HepG2 (cell line): ENCODE measurements around the gene HINFP. TPM values are rescaled to one million over a fixed set of nuclear protein-coding genes. Genes with fewer than 3 reads are reported as not detected.

Source experiments
- ATAC-seq: fragments of 200-7000 bp; cut with Tn5 transposase; 3 replicates; pipeline ENCODE4 v1.9.1; 2020; ENCODE audit warnings: mild to moderate bottlenecking, moderate library complexity
- BruUV-seq: library from RNA; stranded (reverse); fragments of 400-500 nt; replicated peaks from 2 replicates; lab custom pipeline; 2021; lab: Mats Ljungman, UMichigan
- CTCF ChIA-PET: fragments of 300-600 bp; formaldehyde crosslinking; extraction: SDS; loops from one replicate; lab custom pipeline; 2021; ENCODE audit warnings: low total read pairs, inconsistent platforms, low intra/inter-chr PET ratio; lab: Yijun Ruan, JAX
- POLR2A ChIA-PET: fragments of 350-600 bp; sonication (Branson Sonifier 250); formaldehyde crosslinking; loops from one replicate; lab custom pipeline; 2020; ENCODE audit warnings: antibody characterized with exemption, inconsistent platforms; lab: Yijun Ruan, JAX
- DNase-seq: peaks from one replicate; pipeline ENCODE4 v3.0.0-alpha.2; 2015; ENCODE audit warnings: low spot score
- FAIRE-seq: peaks from 3 replicates; lab custom pipeline; 2011; peaks lifted over from hg19 to GRCh38; lab: Jason Lieb, UNC
- H2AFZ ChIP-seq: one replicate; pipeline ENCODE4 v1.6.1; 2011; ENCODE audit warnings: low read length, inconsistent platforms
- H3K27ac ChIP-seq: fragments of 300-600 bp; 3 replicates; pipeline ENCODE4 v1.8.0; 2011; ENCODE audit warnings: mixed run types, mild to moderate bottlenecking, mixed read lengths, low read length, inconsistent platforms; ENCODE audit not compliant: insufficient read depth; ENCODE audit errors: extremely low read length
- H3K27me3 ChIP-seq, 2 experiments: fragments of 200-600 bp in 1 of 2; 2 replicates in 1 of 2; 3 replicates in 1 of 2; pipeline versions ENCODE4 v1.6.0 to v1.8.0; 2011; ENCODE audit warnings: low read length in 2 of 2, mild to moderate bottlenecking in 2 of 2, moderate library complexity in 2 of 2, inconsistent platforms in 1 of 2; ENCODE audit not compliant: insufficient read depth in 2 of 2, control insufficient read depth in 1 of 2
- H3K36me3 ChIP-seq, 2 experiments: fragments of 200-600 bp in 1 of 2; replicated peaks in 1 of 2; 2 replicates in 1 of 2; 3 replicates in 1 of 2; pipeline versions ENCODE4 v1.5.1 to v1.8.0; 2011; ENCODE audit warnings: low read length in 2 of 2, inconsistent platforms in 1 of 2; ENCODE audit not compliant: insufficient read depth in 2 of 2, control insufficient read depth in 1 of 2
- H3K4me1 ChIP-seq: 2 replicates; pipeline ENCODE4 v1.5.1; 2012; ENCODE audit warnings: low read length, inconsistent platforms; ENCODE audit not compliant: insufficient read depth
- H3K4me2 ChIP-seq: 2 replicates; pipeline ENCODE4 v1.6.0; 2011; ENCODE audit warnings: low read depth, low read length, inconsistent platforms
- H3K4me3 ChIP-seq, 3 experiments: fragments of 200-600 bp in 1 of 3; sonication (generic), shearing (Covaris generic) in 1 of 3; replicated peaks in 1 of 3; 2 replicates each; pipeline ENCODE4 v1.5.1; 2011 to 2016; ENCODE audit warnings: low read length in 3 of 3, inconsistent platforms in 2 of 3, low read depth in 2 of 3, mild to moderate bottlenecking in 2 of 3, control low read depth in 1 of 3, mixed read lengths in 1 of 3; ENCODE audit not compliant: insufficient read depth in 1 of 3
- H3K79me2 ChIP-seq: one replicate; pipeline ENCODE4 v1.6.1; 2011; ENCODE audit warnings: low read length, inconsistent platforms; ENCODE audit not compliant: insufficient read depth
- H3K9ac ChIP-seq: 2 replicates; pipeline ENCODE4 v1.6.0; 2011; ENCODE audit warnings: mild to moderate bottlenecking, low read depth, low read length, inconsistent platforms; ENCODE audit not compliant: insufficient read depth
- H3K9me3 ChIP-seq: 2 replicates; pipeline ENCODE4 v1.5.1; 2012; ENCODE audit warnings: mild to moderate bottlenecking, low read length
- H4K20me1 ChIP-seq: 2 replicates; pipeline ENCODE4 v1.6.0; 2011; ENCODE audit warnings: inconsistent platforms, mild to moderate bottlenecking, low read length, moderate library complexity; ENCODE audit not compliant: insufficient read depth
- FOSL1 ChIP-seq: sonication (generic); formaldehyde crosslinking; IDR thresholded peaks from 2 replicates; pipeline ENCODE4 v1.9.0; 2021; ENCODE audit warnings: missing genetic modification reagents, borderline replicate concordance
- JUNB ChIP-seq: sonication (generic); formaldehyde crosslinking; IDR thresholded peaks from 2 replicates; pipeline ENCODE4 v1.8.0; 2022; ENCODE audit warnings: missing genetic modification reagents, mild to moderate bottlenecking, borderline replicate concordance
- KDM6A ChIP-seq: IDR thresholded peaks from 2 replicates; pipeline ENCODE4 v1.6.1; 2016; ENCODE audit warnings: low read depth
- MAFG ChIP-seq: sonication (generic); formaldehyde crosslinking; IDR thresholded peaks from 2 replicates; pipeline ENCODE4 v1.5.1; 2020; ENCODE audit warnings: mild to moderate bottlenecking, missing genetic modification reagents
- RFXAP ChIP-seq: sonication (generic); formaldehyde crosslinking; IDR thresholded peaks from 2 replicates; pipeline ENCODE4 v1.4.0; 2020; ENCODE audit warnings: missing genetic modification reagents, borderline replicate concordance
- SALL1 ChIP-seq: sonication (generic); formaldehyde crosslinking; IDR thresholded peaks from 2 replicates; pipeline ENCODE4 v1.8.0; 2022; ENCODE audit warnings: mild to moderate bottlenecking, missing genetic modification reagents
- SP1 ChIP-seq, 2 experiments: fragments of 450-650 bp in 1 of 2; sonication (generic) in 1 of 2; formaldehyde crosslinking in 1 of 2; IDR thresholded peaks; 2 replicates each; pipeline versions ENCODE4 v1.4.0 to v1.6.1; 2016 to 2020; ENCODE audit warnings: missing genetic modification reagents in 1 of 2
- ZNF281 ChIP-seq: sonication (generic); formaldehyde crosslinking; IDR thresholded peaks from 2 replicates; pipeline ENCODE4 v1.4.0; 2020; ENCODE audit warnings: missing genetic modification reagents, borderline replicate concordance
- ZNF687 ChIP-seq: sonication (generic); formaldehyde crosslinking; IDR thresholded peaks from 2 replicates; pipeline ENCODE4 v1.5.1; 2020; ENCODE audit warnings: mild to moderate bottlenecking, missing genetic modification reagents, moderate library complexity
- ZNF772 ChIP-seq: sonication (generic); formaldehyde crosslinking; IDR thresholded peaks from 2 replicates; pipeline ENCODE4 v1.5.0; 2020; ENCODE audit warnings: mild to moderate bottlenecking, missing genetic modification reagents
- ZNF780A ChIP-seq: sonication (generic); formaldehyde crosslinking; IDR thresholded peaks from 2 replicates; pipeline ENCODE4 v1.8.0; 2022; ENCODE audit warnings: mild to moderate bottlenecking, missing genetic modification reagents, moderate library complexity
- WGBS: methylation state at CpG from one replicate; pipeline ENCODE4 v1.1.6; 2017; ENCODE audit warnings: low lambda C conversion rate; 5-methylcytosine and 5-hydroxymethylcytosine counted together
- in situ Hi-C: cut with HindIII; loops from 2 replicates; pipeline ENCODE4 v1.10.0; 2017; ENCODE audit warnings: low pct_unique_long_range_greater_than_20kb; ENCODE audit not compliant: extremely low pct_ligation_motif_present
- intact Hi-C: fragments of 100-400 bp; cut with micrococcal nuclease; formaldehyde crosslinking; loops from one replicate; pipeline ENCODE4 v1.10.0; 2022; ENCODE audit not compliant: unreplicated experiment
- polyA plus RNA-seq, 8 experiments: library from polyadenylated mRNA; depleted of rRNA in 3 of 8; stranded (reverse) in 7 of 8; unstranded in 1 of 8; fragments of >200 nt; fragmentation: Illumina TruSeq in 4 of 8; extraction: Trizol in 4 of 8; gene quantifications; 2 replicates each; pipeline versions ENCODE4 v1.2.1 to v1.2.3, GENCODE V29; 2011 to 2016; ENCODE audit warnings: low read depth in 4 of 8, missing spikeins in 1 of 8, mixed read lengths in 1 of 8; ENCODE audit not compliant: insufficient read depth in 1 of 8
- total RNA-seq, 5 experiments: library from RNA; depleted of rRNA; stranded (reverse); fragments of >200 nt; fragmentation: Illumina TruSeq; extraction: Trizol; gene quantifications; 2 replicates each; pipeline ENCODE4 v1.2.3, GENCODE V29; 2016; ENCODE audit warnings: low read depth in 1 of 5
- TF ChIP-seq, protein P1 (sequence below), 2 experiments: sonication (generic) in 1 of 2; formaldehyde crosslinking in 1 of 2; IDR thresholded peaks; 2 replicates each; pipeline versions ENCODE4 v1.5.1 to v1.6.1; 2011 to 2020; ENCODE audit warnings: borderline replicate concordance in 1 of 2, low read depth in 1 of 2, low read length in 1 of 2, mild to moderate bottlenecking in 1 of 2, missing genetic modification reagents in 1 of 2, moderate library complexity in 1 of 2

The HINFP gene
- total and polyA plus RNA-seq, 2 of the 13 experiments (the other 11 are each of a cell fraction or from before 2014, with no cell fraction given), result 15.1 to 21.4 TPM

DNA sequence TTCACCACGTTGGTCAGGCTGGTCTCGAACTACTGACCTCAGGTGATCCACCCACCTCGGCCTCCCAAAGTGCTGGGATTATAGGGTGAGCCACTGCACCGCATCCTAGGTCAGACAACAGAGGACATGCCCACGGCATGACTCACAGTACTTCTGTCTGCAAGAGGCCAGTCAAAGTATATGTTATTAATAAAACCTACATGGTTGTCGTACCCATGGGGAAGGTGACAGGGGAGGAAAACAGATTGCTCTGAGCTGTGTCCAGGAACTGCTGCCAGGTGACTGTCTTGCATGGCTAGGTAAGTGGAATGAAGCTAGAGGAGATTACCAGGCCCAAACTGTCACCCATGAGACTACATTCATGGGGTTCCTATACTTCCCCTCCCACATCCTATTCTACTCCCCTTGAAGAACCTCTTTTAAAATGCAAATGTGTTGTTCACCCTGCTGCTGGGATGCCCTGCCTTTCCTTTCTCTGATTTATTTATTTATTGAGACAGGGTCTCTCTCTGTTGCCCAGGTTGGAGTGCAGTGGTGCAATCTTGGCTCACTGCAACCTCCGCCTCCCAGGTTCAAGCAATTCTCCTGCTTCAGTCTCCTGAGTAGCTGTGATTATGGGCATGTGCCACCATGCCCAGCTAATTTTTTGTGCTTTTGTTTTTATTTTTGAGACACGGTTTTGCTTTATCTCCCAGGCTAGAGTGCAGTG, 45.1 kb downstream of the HINFP start:
- intact Hi-C loops, result no loop called here
- Histone ChIP-seq H3K4me2 (peak overlapping the region; percentile 78), H3K27me3 (peaks cover 3 to 16% of the 10 kb centered on the region in 2 experiments; a peak in 3 of 5 replicates), H4K20me1 (no peaks in the 10 kb centered on the region), H3K36me3 (no peaks in the 10 kb centered on the region), H2AFZ (no peak overlapping the region), H3K9ac (no peak overlapping the region), H3K4me1 (peaks cover 39% of the 10 kb centered on the region), H3K79me2 (no peaks in the 10 kb centered on the region), H3K4me3 (peak overlapping the region in 1 of 3 experiments; percentile 33; a peak in 1 of 6 replicates), H3K9me3 (no peaks in the 10 kb centered on the region), H3K27ac (no peak overlapping the region)
- ATAC-seq (no peak), DNase-seq (peak; percentile 44), FAIRE-seq (no peak)
- POLR2A ChIA-PET, result interaction anchor here (1.3 to 3.6 kb wide), 3 partner anchors 19 to 81 kb away, joined by 4 to 31 read pairs (median 10); partner anchors contain the start of genes HINFP and NHERF4
- WGBS, result 9% methylated on average over 5 of the region's 8 CpGs
- CTCF ChIA-PET, result no interaction called here
- in situ Hi-C loops, result no loop called here
- BruUV-seq, result no TSS peak
- TF ChIP-seq ZNF780A (CRISPR knock-in tag) (no peak), MAFG (CRISPR knock-in tag) (no peak), KDM6A (CRISPR knock-in tag) (no peak), FOSL1 (CRISPR knock-in tag) (peak; percentile 46; the same call in 1 of the 2 replicates), SALL1 (CRISPR knock-in tag) (peak; percentile 20; the same call in 1 of the 2 replicates), ZNF281 (CRISPR knock-in tag) (no peak), RFXAP (CRISPR knock-in tag) (no peak), ZNF687 (CRISPR knock-in tag) (no peak), JUNB (peak; percentile 17; the same call in 1 of the 2 replicates), ZNF772 (no peak), SP1 (IDR thresholded peaks at IDR 0.05) (no peak), SP1 (CRISPR knock-in tag; IDR thresholded peaks at IDR 0.05) (no peak)
- TF ChIP-seq, protein P1, sequence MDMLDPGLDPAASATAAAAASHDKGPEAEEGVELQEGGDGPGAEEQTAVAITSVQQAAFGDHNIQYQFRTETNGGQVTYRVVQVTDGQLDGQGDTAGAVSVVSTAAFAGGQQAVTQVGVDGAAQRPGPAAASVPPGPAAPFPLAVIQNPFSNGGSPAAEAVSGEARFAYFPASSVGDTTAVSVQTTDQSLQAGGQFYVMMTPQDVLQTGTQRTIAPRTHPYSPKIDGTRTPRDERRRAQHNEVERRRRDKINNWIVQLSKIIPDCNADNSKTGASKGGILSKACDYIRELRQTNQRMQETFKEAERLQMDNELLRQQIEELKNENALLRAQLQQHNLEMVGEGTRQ (IDR thresholded peaks at IDR 0.05; ENCODE audit: low read depth, low read length), result no peak
- TF ChIP-seq, protein P1 (CRISPR knock-in tag; IDR thresholded peaks at IDR 0.05; ENCODE audit: borderline replicate concordance), result no peak
